PC-3 (cell line): ENCODE results near the gene PRLR. TPM values are rescaled to one million over a fixed set of nuclear protein-coding genes. Genes with fewer than 3 reads are reported as not detected.

Experiments used
- ATAC-seq: fragments of 200-7000 bp; cut with Tn5 transposase; 2 replicates; pipeline ENCODE4 v1.9.1; 2020; ENCODE audit warnings: mild to moderate bottlenecking, moderate library complexity
- BruUV-seq: library from RNA; stranded (reverse); fragments of 400-500 nt; replicated peaks from 2 replicates; lab custom pipeline; 2021; lab: Mats Ljungman, UMichigan
- CTCF ChIA-PET: fragments of 300-600 bp; sonication (Branson Sonifier 250); formaldehyde crosslinking; loops from one replicate; lab custom pipeline; 2022; ENCODE audit warnings: antibody characterized with exemption; lab: Charles Lee
- POLR2A ChIA-PET: fragments of 300-600 bp; sonication (Branson Sonifier 250); formaldehyde crosslinking; loops from one replicate; lab custom pipeline; 2022; ENCODE audit warnings: antibody characterized with exemption; ENCODE audit not compliant: unreplicated experiment; lab: Charles Lee
- DNase-seq: peaks from one replicate; pipeline ENCODE4 v3.0.0-alpha.2; 2015
- H2AFZ ChIP-seq: fragments of 300-600 bp; sonication (generic); 2 replicates; pipeline ENCODE4 v1.6.0; 2016; ENCODE audit warnings: antibody characterized with exemption, low read length
- H3F3A ChIP-seq: fragments of 300-600 bp; sonication (generic); one replicate; pipeline ENCODE4 v1.6.0; 2017; ENCODE audit warnings: antibody characterized with exemption, low read length, control low read depth, mild to moderate bottlenecking; ENCODE audit not compliant: unreplicated experiment
- H3K27ac ChIP-seq: fragments of 300-600 bp; sonication (generic); 2 replicates; pipeline ENCODE4 v1.5.1; 2016; ENCODE audit warnings: mild to moderate bottlenecking, low read length
- H3K27me3 ChIP-seq: fragments of 300-600 bp; sonication (generic); 2 replicates; pipeline ENCODE4 v1.6.1; 2016; ENCODE audit warnings: low read length, mixed read lengths
- H3K36me3 ChIP-seq: fragments of 300-600 bp; sonication (generic); 2 replicates; pipeline ENCODE4 v1.6.1; 2016; ENCODE audit warnings: low read depth, mixed run types, low read length, mixed read lengths
- H3K4me1 ChIP-seq: fragments of 300-600 bp; sonication (generic); 2 replicates; pipeline ENCODE4 v1.5.1; 2016; ENCODE audit warnings: low read length; ENCODE audit not compliant: insufficient read depth
- H3K4me2 ChIP-seq: fragments of 300-600 bp; sonication (generic); 2 replicates; pipeline ENCODE4 v1.6.0; 2016; ENCODE audit warnings: low read length
- H3K4me3 ChIP-seq: fragments of 300-600 bp; sonication (generic); 2 replicates; pipeline ENCODE4 v1.5.1; 2016; ENCODE audit warnings: mild to moderate bottlenecking, low read length, mixed read lengths
- H3K79me2 ChIP-seq: fragments of 300-600 bp; sonication (generic); 2 replicates; pipeline ENCODE4 v1.6.1; 2017; ENCODE audit warnings: low read length, mixed read lengths
- H3K9ac ChIP-seq: fragments of 300-600 bp; sonication (generic); 2 replicates; pipeline ENCODE4 v1.6.0; 2016; ENCODE audit warnings: mild to moderate bottlenecking, low read length
- H3K9me2 ChIP-seq: fragments of 300-600 bp; sonication (generic); replicated peaks from 2 replicates; pipeline ENCODE4 v1.6.1; 2016; ENCODE audit warnings: mixed run types, low read length, mixed read lengths
- H3K9me3 ChIP-seq: fragments of 300-600 bp; sonication (generic); 2 replicates; pipeline ENCODE4 v1.6.1; 2016; ENCODE audit warnings: low read length, mixed read lengths
- H4K20me1 ChIP-seq: fragments of 300-600 bp; sonication (generic); 2 replicates; pipeline ENCODE4 v1.6.1; 2016; ENCODE audit warnings: low read length, mixed read lengths
- CTCF ChIP-seq: fragments of 300-600 bp; sonication (generic); conservative IDR thresholded peaks from 2 replicates; pipeline ENCODE4 v1.5.1; 2017; ENCODE audit warnings: antibody characterized with exemption, low read depth, mild to moderate bottlenecking, low read length
- EZH2 ChIP-seq: fragments of 300-600 bp; sonication (generic); IDR thresholded peaks from one replicate; pipeline ENCODE4 v1.6.1; 2017; ENCODE audit warnings: antibody characterized with exemption, mild to moderate bottlenecking, low read length; ENCODE audit not compliant: unreplicated experiment
- EZH2phosphoT487 ChIP-seq: fragments of 300-600 bp; sonication (generic); IDR thresholded peaks from 2 replicates; pipeline ENCODE4 v1.6.1; 2018; ENCODE audit warnings: mild to moderate bottlenecking, antibody characterized with exemption, low read length, borderline replicate concordance
- intact Hi-C: fragments of 100-400 bp; cut with micrococcal nuclease; formaldehyde crosslinking; loops from 2 replicates; pipeline ENCODE4 v1.9.0; 2023
- total RNA-seq: library from RNA; depleted of rRNA; stranded (reverse); fragments of >200 nt; gene quantifications from 2 replicates; pipeline ENCODE4 v1.2.3, GENCODE V29; 2014

PRLR gene
- total RNA-seq, 1 experiment from 2014 or later: 0.29 TPM

- ATAC-seq (no peak), DNase-seq (no peak)
- H3K27ac ChIP-seq: no peak overlapping the region
- H3K4me1 ChIP-seq: no peaks in the 10 kb centered on the region; the same call in 1 of the 2 replicates
- H3K9ac ChIP-seq: no peak overlapping the region
- H3F3A ChIP-seq: no peaks in the 10 kb centered on the region
- no peak for TF ChIP-seq CTCF
- no peak for TF ChIP-seq EZH2phosphoT487
- no peak for TF ChIP-seq EZH2
- no TSS peak for BruUV-seq
- intact Hi-C loops: loop anchor here (10.0 kb wide), 1 partner anchor 696 kb away; no protein-coding TSS in a partner anchor
- no peak overlapping the region for H3K4me3 ChIP-seq
- H2AFZ ChIP-seq: no peak overlapping the region
- no peaks in the 10 kb centered on the region for H3K36me3 ChIP-seq
- ChIA-PET POLR2A (no interaction called here), CTCF (no interaction called here)
- H3K27me3 ChIP-seq: peaks cover 95% of the 10 kb centered on the region
- no peaks in the 10 kb centered on the region for H3K9me2 ChIP-seq
- H3K9me3 ChIP-seq: no peaks in the 10 kb centered on the region
- no peak overlapping the region for H3K4me2 ChIP-seq
- H3K79me2 ChIP-seq: no peaks in the 10 kb centered on the region
- H4K20me1 ChIP-seq: no peaks in the 10 kb centered on the region
Observed at GRCh38 chr5:35228310-35228709, 2.0 kb downstream of the PRLR start.

GRCh38 chr5:35227720-35228119 lies 2.6 kb downstream of the PRLR start:
- CTCF ChIA-PET: no interaction called here

More at GRCh38 chr5:35227720-35228119, 2.6 kb downstream of the PRLR start:
- DNase-seq (no peak), ATAC-seq (no peak)
- Histone ChIP-seq H3K4me1 (no peaks in the 10 kb centered on the region; the same call in 1 of the 2 replicates), H3K9ac (no peak overlapping the region), H3K27me3 (peaks cover 95% of the 10 kb centered on the region), H3K4me2 (no peak overlapping the region), H3K36me3 (no peaks in the 10 kb centered on the region), H2AFZ (no peak overlapping the region), H3K27ac (no peak overlapping the region), H4K20me1 (no peaks in the 10 kb centered on the region), H3F3A (no peaks in the 10 kb centered on the region), H3K9me2 (no peaks in the 10 kb centered on the region), H3K9me3 (no peaks in the 10 kb centered on the region), H3K4me3 (no peak overlapping the region), H3K79me2 (no peaks in the 10 kb centered on the region)
- TF ChIP-seq EZH2 (no peak), EZH2phosphoT487 (no peak), CTCF (no peak)
- intact Hi-C loops: loop anchor here (10.0 kb wide), 1 partner anchor 697 kb away; no protein-coding TSS in a partner anchor
- POLR2A ChIA-PET: no interaction called here
- BruUV-seq: no TSS peak
